Inferior parietal cortex (tissue), 1 donor: ENCODE measurements around the gene SLC2A4.

Experiments
- DNase-seq: peaks from one replicate; pipeline ENCODE4 v3.0.0-alpha.2; 2016; ENCODE audit errors: extremely low spot score

Gene SLC2A4

GRCh38 chr17:7306911-7307685 is 25.6 kb downstream of the SLC2A4 start, which contains the start of gene EIF5A:
Gene EIF5A, plus strand, starts transcription at chr17:7307628. Its CDS starts 2,008 bp downstream, at chr17:7309636.
- DNase-seq: peak; percentile 99

DNA sequence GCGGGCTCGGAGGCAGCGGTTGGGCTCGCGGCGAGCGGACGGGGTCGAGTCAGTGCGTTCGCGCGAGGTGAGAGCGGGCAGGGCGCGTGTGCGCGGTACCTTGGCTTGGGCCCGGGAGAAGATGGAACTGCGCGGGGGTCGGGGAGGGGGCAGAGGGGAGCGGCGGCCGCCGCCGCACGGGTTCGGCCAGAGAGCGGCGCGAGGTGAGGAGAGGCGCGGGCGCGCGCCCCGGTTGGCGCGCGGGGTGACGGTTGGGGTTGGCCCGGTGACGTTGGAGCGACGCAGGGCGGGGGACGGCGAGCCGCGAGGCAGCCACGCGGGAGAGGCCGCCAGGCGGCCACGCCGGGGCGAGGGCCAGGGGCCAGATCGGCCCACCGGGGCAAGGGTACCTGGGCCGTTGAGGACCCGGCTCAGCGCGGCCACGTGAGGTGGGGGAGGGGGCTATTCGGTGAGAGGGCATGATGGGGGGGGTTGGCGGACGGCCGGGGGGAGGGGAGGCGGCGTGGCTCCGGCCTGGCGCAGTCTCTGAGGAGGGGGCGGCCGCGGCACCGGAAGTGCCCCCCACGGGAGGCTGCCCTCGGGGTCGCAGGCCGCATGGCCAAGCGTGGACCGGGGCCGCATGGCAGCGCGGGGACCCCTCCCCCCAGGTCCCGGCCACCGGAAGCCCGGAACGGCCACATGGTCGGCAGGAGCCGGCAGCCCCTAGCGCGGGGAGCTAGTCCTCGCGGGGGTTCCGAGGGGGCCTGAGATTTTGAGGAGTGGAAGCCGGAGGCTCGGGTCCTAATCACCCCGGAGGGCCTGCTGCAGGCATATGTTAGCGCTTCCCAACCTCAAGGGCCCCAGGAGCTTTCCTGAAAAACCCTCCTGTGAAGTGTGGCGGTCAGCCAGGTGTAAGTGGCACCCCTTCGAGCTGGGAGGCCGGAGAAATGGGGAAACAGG is 26.4 kb downstream of the SLC2A4 start:
- DNase-seq: no peak

- peak; percentile 36 for DNase-seq
These were observed 27.3 kb downstream of the SLC2A4 start for GRCh38 chr17:7308625-7309433.

DNA sequence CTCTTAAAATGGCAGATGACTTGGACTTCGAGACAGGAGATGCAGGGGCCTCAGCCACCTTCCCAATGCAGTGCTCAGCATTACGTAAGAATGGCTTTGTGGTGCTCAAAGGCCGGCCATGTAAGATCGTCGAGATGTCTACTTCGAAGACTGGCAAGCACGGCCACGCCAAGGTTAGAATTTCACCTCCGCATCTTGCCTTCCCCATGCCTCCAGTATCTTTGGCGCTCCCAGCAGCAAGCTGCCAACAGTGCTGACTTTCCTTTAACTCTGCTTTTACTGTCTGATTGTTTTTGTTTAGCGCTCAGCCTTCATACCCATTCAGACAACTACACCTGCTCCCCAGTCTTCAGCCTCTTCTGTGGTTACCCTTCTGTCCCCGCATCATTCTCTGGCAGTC is 28.1 kb downstream of the SLC2A4 start:
- no peak for DNase-seq

DNA sequence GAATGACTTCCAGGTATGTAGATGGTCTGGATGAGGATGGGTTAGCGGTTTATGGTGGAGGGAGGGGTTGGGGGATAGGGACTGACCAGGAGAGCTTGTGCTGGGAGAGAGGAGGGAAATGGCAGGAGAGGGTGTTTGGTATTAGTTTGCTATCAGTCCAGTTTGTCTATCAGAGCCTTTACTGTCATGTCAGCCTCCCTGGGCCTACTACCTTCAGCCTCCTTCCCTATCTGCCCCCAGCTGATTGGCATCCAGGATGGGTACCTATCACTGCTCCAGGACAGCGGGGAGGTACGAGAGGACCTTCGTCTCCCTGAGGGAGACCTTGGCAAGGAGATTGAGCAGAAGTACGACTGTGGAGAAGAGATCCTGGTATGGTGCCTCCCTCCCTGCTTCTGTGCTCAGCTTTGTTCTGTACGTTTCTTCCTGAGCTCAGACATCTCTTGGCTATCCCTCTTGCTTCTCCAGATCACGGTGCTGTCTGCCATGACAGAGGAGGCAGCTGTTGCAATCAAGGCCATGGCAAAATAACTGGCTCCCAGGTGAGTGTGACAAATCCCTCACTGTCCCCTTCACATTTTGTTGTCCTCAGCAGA is 29.7 kb downstream of the SLC2A4 start:
- DNase-seq: no peak

GRCh38 chr17:7312432-7313087 is 31.0 kb downstream of the SLC2A4 start:
- no peak for DNase-seq

DNA sequence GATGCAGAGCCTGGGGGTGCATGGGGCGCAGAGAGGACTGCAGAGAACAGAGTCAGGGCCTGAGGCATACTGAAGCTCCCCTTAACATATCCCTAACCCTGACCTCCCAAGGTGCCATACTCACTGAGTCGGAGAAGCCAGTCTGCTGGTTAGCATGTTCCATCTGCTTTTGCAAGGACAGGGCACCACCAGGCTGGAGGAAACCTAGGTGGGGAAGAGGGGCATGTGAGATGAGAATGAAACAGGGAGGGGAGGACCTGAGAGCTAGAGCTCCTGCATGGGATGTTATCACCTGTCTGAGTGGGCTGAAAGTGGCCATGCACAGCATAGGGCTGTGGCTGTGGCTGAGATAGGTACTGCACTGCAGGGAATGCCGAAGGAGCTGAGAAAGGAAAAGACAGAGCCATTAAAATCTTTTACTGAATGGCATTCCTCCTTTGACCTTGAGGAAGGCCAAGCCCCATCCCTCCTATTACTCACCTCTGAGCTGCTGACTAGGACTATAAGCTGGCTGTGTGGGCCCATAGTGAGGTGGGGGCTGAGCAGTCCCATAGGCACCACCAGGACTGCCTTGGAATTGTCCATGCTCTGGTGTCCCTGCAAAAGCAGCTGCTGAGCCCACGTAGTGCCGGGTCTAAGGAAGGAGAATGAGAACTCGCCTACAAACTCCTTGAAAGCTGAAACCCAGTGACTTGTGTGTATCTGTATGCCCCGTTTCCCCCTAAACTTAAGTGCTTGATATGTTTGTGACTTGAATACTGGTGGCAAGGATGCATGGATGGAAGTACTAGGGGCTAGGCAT is 31.8 kb downstream of the SLC2A4 start:
- DNase-seq: no peak

DNA sequence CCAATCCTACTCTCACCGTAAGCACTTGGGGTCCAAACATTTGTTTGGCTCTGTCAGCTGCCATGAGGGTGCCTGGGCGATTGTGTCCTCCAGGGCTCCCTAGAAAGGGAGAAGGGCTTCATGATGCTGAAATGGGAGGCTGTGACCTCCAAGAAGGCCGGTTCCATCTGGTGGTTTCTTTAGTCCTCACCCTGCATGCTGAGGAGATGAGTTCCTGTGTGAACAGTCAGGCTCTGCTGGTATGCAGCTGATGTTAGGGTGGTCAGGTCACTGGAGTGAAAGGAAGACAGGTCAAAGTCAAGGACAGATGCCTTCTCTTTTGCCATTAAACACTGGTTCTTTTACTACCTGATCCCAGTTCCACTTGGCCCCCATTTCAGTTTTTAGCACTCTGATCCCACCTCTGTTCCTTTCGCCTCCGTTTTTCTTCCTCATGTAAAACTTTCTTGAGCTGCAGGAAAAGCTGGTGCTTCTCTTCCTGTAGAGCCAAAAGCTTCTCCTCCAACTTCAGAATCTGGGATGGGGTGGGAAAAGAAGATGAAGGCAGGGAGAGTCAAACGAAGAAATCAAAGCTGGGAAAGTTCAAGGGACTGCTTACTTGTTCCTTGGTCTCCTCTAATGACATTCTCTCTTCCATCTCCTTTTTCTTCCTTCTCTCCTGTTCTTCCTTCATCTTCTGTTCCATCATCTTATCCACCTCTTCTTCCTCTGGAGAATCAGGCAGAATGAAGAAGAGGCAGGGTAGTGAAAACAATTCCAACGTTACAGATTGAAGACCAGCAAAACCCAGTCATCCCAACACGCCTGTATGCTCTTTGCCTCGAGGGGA is 32.6 kb downstream of the SLC2A4 start:
- no peak for DNase-seq

GRCh38 chr17:7314719-7315569 is 33.4 kb downstream of the SLC2A4 start, which contains the start of gene GPS2:
Gene GPS2, minus strand, starts transcription at chr17:7315360. Its CDS starts 308 bp downstream, at chr17:7315052.
- peak; percentile 90 for DNase-seq

DNA sequence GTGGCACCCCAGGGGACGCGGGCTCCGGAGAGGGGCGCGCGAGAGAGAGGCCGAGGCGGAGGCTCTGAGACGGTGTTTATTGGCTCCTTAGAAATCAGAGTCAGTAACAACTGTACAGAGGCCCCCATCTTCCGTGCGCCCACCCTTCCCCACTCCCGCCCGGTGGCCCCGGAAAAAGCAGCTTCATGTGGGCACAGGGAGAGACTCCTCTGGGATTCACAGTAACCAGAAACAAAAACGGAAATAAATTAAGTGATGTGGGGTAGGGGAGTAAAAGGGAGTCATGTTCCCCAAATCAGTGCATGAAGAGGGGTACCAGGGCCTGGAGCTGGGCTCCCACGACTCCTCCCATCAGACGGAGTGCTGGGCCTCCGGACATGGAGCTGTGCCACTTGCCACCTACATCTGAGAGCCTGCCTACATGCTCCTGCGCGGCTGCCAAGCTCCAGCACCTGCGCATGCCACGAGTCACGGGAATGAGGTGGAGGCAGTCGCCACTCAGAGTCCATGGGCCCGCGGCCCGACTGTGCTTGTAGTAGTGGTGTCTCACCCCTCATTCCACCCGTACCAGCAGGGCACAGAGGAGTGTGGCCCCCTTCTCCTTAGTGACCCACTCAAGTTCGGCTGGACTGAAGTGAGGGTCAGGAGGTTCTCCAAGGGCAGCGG is 34.2 kb downstream of the SLC2A4 start:
- no peak for DNase-seq

DNA sequence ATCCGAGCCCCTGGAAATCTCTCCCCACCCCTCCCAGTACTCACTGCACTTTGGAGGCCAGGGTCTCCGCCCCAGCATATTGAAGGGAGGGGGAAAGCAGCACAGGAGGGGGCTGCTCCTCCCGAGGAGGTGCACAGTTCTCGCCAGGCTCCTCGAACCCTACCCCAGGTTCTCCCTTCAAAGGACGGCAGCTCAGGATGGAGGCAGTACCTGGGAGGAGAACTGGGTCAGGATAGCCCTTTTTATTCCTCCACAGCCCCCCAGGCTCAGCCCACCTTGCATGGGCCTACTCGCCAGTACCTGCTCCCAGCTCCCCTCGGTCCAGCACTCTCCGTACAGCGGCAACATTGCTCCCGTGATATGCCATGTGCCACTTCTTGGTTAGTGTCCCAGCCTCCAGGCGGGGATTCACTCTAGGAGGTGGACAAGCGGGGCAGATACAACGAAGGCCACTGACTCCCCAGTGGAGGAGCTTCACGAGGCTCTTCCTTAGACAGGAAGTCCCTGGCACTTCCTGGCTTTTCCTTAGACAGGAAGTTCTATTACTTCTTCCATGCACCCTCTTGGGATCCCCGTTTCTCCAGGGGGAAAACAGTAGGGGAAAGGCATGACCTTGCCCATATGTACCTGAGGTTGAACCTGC is 35.8 kb downstream of the SLC2A4 start:
- no peak for DNase-seq

DNA sequence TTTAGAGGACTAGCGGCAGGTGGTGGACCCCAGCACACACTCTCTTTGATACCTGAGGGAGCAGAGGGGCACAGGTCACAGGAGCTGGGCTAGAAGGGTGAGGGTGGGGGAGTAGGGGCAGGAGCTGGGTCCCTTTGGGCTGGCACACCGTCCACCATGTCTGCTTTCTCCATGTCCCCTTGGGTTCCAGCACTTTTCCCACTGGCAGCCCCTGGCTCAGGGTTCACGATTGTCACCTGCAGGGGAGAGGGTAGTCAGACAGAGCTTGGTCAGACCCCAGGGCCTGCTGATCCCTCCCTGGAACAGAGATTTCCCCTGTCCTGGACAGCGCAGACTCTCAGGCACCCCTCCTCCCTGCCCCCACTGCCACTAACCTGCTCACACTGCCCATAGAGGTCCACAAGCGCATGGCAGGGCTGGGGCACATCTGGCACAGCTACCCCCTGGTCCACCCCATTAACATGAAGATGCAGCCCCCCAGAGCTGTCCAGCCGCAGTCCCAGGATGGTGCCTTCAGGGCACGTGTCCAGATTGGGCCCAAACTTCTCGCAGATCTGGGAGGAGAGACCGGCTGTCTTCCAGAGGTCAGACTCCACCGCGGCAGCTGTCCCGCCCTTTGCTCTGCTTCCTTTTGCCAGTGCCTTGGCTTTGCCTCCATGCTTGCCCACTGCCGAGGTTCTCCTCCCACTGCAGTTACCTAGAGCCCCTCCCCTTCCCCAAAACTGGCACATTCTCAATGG is 36.8 kb downstream of the SLC2A4 start:
- no peak for DNase-seq

- DNase-seq: no peak
These were observed 39.9 kb downstream of the SLC2A4 start for GRCh38 chr17:7321466-7321865.

DNA sequence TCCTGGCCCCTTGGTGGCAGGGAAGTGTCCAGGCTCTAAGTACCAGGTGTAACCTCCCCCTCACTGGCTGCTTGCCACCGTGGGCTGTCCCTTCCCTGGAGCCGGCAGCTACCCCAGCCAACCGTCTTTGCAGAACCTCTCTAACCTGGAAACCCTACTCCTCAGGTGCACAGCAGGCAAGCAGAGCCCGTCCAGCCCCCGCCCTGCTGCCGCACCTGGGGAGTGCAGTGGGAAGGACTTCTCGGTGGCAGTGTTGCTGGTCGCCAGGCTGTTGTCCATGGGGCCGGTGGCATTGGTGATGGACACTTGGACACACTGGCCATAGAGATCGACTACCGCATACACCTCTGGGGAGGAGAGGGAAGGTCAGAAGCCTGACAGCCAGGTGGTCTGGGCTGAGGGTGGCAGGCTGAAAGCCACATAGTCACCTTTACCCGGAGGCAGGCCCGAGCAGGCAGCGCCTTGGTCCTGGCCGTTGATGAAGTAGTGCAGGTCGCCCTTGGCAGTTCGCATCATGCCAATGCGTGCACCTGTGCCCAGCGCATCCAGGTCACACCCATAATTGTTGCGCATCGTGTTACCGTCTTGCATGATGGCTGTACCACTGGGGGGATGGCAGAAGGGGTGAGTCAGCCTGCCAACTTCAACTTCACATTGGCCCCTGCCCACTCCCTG is 41.1 kb downstream of the SLC2A4 start:
- no peak for DNase-seq

DNA sequence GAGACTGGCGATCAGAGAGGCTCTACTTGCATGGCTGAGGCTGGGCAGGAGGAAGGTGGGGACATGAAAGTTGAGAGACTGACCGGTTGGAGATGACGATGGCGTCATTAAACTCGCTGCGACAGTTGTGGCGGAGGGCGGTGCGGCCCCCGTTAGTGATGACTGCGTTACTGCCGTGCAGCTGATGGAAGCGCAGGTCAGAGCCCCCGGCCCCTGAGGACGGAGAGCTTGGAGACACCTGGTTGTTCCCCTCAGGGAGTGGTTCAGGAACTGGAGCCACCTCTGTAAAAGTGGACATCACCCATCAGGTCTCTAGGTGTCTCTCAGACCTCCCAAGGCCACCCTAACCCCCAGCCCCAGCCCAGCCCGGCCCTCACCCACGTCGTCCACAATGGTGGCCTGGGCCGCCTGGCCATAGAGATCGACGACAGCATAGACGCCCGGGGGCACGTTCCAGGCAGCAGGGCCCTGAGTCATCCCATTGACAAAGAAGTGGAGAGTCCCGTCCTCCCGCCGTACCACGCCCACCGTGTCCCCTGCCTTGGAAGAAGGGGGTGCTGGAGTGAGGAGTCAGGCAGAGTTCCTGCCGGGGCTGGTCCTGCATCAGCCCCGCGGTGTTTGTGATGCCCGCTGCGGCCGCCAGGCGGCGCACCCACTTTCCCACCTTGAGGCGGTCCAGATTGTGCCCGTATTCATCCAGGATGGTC is 42.4 kb downstream of the SLC2A4 start:
- no peak for DNase-seq
